Epithelial cell of esophagus (primary cell): ENCODE data around the gene SLAIN1.

Experiments
- DNase-seq: peaks from one replicate; pipeline ENCODE4 v3.0.0; 2010; ENCODE audit warnings: low read depth
- H3K4me3 ChIP-seq: 2 replicates; pipeline ENCODE4 v1.5.1; 2011; ENCODE audit warnings: mild to moderate bottlenecking, low read length, control low read depth
- CTCF ChIP-seq: IDR thresholded peaks from 2 replicates; pipeline ENCODE4 v1.5.1; 2011; ENCODE audit warnings: low read depth, mild to moderate bottlenecking, low read length, control low read depth, inconsistent platforms; ENCODE audit not compliant: insufficient read depth; ENCODE audit errors: missing control alignments

SLAIN1 gene

GRCh38 chr13:77737583-77738200, 40.2 kb downstream of the SLAIN1 start:
- no peak overlapping the region for H3K4me3 ChIP-seq
- TF ChIP-seq CTCF: no peak
- no peak for DNase-seq

GRCh38 chr13:77740097-77740735, 42.7 kb downstream of the SLAIN1 start:
- H3K4me3 ChIP-seq: no peak overlapping the region
- no peak for TF ChIP-seq CTCF
- DNase-seq: no peak

- no peak for TF ChIP-seq CTCF
- no peak overlapping the region for H3K4me3 ChIP-seq
- DNase-seq: no peak
These were observed 43.6 kb downstream of the SLAIN1 start for GRCh38 chr13:77740931-77741596.

- DNase-seq: no peak
- TF ChIP-seq CTCF: no peak
- no peak overlapping the region for H3K4me3 ChIP-seq
These were observed 44.1 kb downstream of the SLAIN1 start for GRCh38 chr13:77741597-77741972.

GRCh38 chr13:77742801-77743200, 45.3 kb downstream of the SLAIN1 start:
- no peak overlapping the region for H3K4me3 ChIP-seq
- TF ChIP-seq CTCF: no peak
- DNase-seq: no peak

GRCh38 chr13:77745784-77746183, 48.3 kb downstream of the SLAIN1 start:
- H3K4me3 ChIP-seq: no peak overlapping the region
- TF ChIP-seq CTCF: no peak
- DNase-seq: no peak
